Dermis microvascular lymphatic vessel endothelial cell (primary cell): Measurements from ENCODE around the gene RRAD. TPM values are rescaled to one million over a fixed set of nuclear protein-coding genes. Genes with fewer than 3 reads are reported as not detected.
A peak's percentile ranks its signal among the peaks of the same experiment; 100 is the strongest.

Experiments used
- DNase-seq, 2 donors: peaks; one replicate each; pipeline versions ENCODE4 v3.0.0 to v3.0.0-alpha.2; 2010; ENCODE audit warnings: low read depth in 2 of 2
- total RNA-seq: library from RNA; depleted of rRNA; stranded (reverse); fragments of >200 nt; gene quantifications from 2 replicates; pipeline ENCODE4 v1.2.1, GENCODE V29; 2014

The RRAD gene
- total RNA-seq, 1 donor from 2014 or later = 1.0 TPM

- peak in 1 of 2 donors; percentile 12 for DNase-seq
These were observed 44.3 kb downstream of the RRAD start for GRCh38 chr16:66881014-66881417.

DNA sequence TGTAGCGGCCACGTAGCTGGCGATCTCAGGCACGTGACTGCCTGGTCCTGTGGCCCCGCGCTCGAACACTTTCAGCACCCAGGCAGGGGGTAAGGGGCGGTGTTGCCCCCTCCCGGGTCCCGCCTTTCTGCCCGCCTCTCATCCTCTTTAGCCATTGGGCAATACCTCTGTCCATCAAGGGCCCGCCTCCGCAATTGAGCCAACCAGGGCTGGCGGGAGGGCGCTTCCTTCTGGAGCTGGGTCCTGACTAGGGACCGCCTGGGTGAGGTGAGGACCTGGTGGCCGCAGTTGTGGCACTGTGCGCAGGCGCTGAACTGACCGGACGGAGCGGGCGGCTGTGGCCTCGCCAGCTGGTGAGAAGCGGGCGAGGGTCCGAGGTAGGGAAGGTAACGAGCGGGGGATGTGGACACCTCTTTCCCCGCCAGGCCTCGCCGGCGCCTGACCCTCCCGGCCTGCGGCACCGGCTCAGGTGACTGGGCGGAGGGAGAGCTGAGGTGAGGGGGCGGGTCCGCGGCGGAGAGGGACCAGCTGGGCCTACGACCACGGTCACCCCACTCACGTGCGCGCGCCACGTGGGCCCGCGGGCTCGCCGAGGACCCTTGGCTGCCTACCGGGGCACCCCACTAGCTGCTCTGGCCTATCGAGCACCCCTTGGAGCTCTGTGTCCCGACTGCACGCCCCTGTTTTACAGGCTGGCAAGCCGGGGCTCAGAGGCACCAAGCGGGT lies 44.9 kb downstream of the RRAD start, which contains the start of gene PDP2:
PDP2 (plus strand) TSS at position 228 of the 726 bp plus-strand sequence. CDS start 3,770 bp downstream, outside the sequence.
- DNase-seq = peak; percentile 90 to 96

GRCh38 chr16:66878067-66878466 lies 47.3 kb downstream of the RRAD start:
- no peak for DNase-seq

- DNase-seq = no peak
These were observed 51.1 kb downstream of the RRAD start for GRCh38 chr16:66874079-66874775.

DNA sequence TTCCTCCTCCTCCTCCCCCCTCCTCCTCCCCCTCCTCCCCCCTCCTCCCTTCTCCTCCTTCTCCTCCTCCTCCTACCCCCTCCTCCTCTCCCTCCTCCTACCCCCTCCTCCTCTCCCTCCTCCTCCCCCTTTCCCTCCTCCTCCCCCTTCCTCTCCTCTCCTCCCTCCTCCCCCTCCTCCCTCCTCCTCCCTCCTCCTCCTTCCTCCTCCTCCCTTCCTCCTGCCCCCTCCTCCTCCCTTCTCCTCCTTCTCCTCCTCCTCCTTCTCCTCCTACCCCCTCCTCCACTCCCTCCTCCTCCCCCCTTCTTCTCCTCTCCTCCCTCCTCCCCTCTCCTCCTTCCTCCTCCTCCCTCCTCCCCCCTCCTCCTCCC lies 51.7 kb downstream of the RRAD start:
- DNase-seq = no peak

DNA sequence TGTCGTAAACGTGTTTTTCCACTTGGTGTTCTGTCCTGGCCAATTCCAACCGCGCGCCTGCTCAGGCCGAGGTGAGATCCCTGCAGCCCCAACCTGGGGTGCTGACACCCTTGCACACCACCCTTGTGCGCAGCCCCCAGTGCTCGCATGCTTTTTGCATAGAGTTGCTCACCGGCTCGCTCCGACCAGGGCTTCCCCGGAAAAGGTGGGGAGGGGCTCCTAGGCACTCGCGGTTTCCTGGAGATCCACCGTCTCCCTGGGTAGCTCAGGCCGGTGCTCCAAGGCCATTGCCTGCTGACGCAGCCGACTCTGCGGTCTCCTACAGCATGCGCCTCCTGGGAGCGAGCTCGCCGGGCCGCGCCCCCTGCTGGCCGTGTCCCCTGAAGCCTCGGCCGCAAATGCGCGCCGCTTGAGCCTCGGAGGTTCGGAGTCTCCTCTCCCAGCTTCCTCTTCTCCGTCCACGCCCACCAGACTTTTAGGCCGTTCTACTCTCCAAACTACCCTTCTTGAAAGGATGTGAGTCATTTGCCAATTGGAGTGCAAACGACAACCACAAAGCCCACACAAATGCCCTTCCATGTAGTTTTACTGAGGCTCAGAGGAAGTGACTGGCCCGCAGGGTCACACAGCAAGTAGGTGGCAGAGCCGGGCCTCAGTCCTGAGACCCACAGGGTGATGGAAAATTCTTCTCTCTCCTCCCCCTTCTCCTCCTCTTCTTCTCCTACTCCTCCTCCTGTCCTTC lies 52.2 kb downstream of the RRAD start:
- peak; percentile 26 to 91 for DNase-seq

GRCh38 chr16:66872559-66872942 lies 52.8 kb downstream of the RRAD start:
- no peak for DNase-seq

DNA sequence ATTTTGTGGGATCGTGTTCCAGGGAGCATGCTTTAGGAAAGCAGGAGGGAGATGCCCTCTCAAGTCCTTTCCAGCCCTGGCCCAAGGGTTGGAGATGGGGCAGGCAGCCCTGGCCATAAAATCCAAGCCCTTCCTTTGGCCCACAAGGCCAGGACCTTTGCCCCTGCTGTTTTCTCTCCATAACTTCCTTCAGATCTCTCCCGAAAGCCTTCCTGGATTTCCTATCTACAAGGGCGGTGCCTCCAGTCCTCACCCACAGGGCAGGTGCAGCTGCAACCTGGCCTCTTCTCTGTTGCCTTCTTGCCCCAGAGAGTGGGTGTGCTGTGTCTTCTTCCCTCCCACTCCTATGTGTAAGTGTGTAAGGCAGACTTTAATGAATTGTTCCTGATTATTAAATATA lies 53.5 kb downstream of the RRAD start:
- DNase-seq = no peak

Other genes with a start within 250 kb of the RRAD start
- 9.4 and 12.4 TPM in 2 replicates for gene CMTM4, start 228.8 kb downstream of the RRAD start, total RNA-seq
- gene DYNC1LI2, start 173.9 kb downstream of the RRAD start, total RNA-seq = 98.4 and 101 TPM in 2 replicates
- under 0.01 TPM in 1 of 2 replicates, not detected in the other for gene TERB1, start 124.0 kb downstream of the RRAD start, total RNA-seq
- gene NAE1, start 94.6 kb downstream of the RRAD start, total RNA-seq = 31.6 and 44.3 TPM in 2 replicates
- not detected in 2 replicates for gene CA7, start 81.1 kb downstream of the RRAD start, total RNA-seq
- gene PDP2, start 45.0 kb downstream of the RRAD start, total RNA-seq = 5.1 and 7.5 TPM in 2 replicates
- gene CDH16, start 6.7 kb downstream of the RRAD start, total RNA-seq = not detected in 2 replicates
- 135 and 156 TPM in 2 replicates for gene CIAO2B, start 8.9 kb upstream of the RRAD start, total RNA-seq
- 13.1 and 16.2 TPM in 2 replicates for gene CES2, start 10.0 kb upstream of the RRAD start, total RNA-seq
- not detected in 2 replicates for gene CES3, start 35.7 kb upstream of the RRAD start, total RNA-seq
- 1.0 and 1.6 TPM in 2 replicates for gene CES4A, start 63.1 kb upstream of the RRAD start, total RNA-seq
- 44.8 and 51.1 TPM in 2 replicates for gene CBFB, start 103.6 kb upstream of the RRAD start, total RNA-seq
- 9.6 and 15.0 TPM in 2 replicates for gene PHAF1, start 184.4 kb upstream of the RRAD start, total RNA-seq
- gene B3GNT9, start 225.5 kb upstream of the RRAD start, total RNA-seq = 2.4 and 6.3 TPM in 2 replicates
- gene TRADD, start 234.4 kb upstream of the RRAD start, total RNA-seq = 12.1 and 17.2 TPM in 2 replicates
- 4.2 and 7.1 TPM in 2 replicates for gene FBXL8, start 234.4 kb upstream of the RRAD start, total RNA-seq
- 0.77 and 1.1 TPM in 2 replicates for gene HSF4, start 239.2 kb upstream of the RRAD start, total RNA-seq
- gene NOL3, start 245.0 kb upstream of the RRAD start, total RNA-seq = 5.8 and 6.8 TPM in 2 replicates